HG03457 (cell line): ENCODE data around the gene GPX6.
"Not testable (repeated sequence)": the region's sequence is repeated elsewhere in the genome, so short reads cannot be mapped to it uniquely, and the experiment has no call there.

Experiments
- ATAC-seq: cut with Tn5 transposase; IDR thresholded peaks from one replicate; pipeline ENCODE4 v1.9.1; 2021; ENCODE audit warnings: moderate number of reproducible peaks; ENCODE audit not compliant: unreplicated experiment

GPX6 gene

DNA sequence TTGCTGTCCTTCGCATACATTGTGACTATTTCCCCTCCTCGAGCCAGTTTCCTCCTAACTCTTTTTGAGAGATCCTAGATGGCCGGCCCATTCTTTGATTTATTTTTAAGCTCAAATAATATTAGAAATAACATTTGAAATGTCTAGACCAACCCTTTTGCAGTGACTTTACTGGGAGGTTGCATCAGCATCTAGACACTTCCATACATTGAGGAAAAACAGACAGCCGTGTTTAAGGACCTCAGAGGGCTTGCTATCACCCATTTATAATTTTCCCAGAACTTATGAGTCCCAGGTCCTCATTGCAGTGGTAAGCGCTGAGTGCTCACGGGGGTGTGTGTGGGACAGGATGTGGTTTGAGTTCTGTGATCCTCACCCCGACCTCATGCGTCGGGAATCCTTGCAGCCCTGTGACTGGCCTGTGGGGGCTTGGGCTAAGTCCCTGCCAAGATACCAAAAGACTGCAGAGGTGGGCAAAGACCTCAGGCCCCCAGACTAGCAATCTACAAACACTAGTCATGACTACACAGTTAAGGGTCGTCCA, 10.0 kb upstream of the GPX6 start, which contains the start of gene GPX5:
Gene GPX5 (plus strand): TSS at position 386 of the 544 bp plus-strand sequence. CDS start 133 bp downstream, at position 519.
- no peak for ATAC-seq

DNA sequence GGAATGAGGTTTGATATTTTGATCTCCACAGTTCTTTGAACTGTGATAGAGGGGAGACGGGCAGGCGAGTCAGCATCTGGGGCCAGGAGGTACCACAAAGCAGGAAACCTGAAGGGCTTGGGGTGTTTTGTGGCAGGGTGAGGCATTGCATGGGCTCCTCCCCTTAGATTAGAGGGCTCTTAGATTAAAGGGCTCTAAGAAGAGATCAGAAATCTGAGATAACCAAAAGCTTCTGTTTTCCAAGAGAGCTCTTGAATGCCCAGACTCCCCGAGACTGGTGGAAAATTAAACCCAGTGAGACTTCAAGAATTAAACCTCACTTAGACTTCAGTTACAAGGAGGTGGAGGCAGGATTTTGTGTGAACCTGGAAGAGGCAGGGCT, 7.6 kb upstream of the GPX6 start:
- no peak for ATAC-seq

DNA sequence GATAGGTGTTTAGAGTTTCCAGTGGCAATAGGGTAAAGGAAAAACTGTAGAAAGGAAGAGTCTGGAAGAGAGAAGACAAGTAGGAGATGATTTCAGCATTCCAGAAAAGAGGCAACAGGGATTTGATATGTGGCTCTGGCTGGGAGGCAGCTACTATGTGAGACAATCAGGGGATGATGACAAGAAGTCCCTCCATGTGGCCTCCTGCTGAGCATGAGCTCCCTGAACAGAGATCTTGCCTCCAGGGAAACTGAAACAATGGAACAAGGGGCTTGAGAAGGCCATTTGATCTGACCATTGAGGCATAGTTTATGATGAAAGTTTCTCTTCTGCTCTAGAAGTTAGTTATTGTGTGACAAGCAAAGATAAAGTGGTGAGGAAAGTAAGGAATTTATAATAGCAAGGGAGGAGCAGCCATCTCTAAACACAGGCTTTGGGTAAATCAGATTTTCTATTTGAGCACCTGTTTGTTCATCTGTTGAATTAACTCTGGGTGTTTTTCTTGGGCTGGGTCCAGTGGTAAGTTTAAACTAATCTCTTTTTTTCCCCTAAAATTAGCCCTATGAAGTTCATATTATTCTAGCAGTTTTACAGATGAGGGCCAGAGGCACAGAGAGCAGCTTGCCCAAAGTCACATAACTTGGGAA, 7.1 kb upstream of the GPX6 start:
- ATAC-seq = no peak

DNA sequence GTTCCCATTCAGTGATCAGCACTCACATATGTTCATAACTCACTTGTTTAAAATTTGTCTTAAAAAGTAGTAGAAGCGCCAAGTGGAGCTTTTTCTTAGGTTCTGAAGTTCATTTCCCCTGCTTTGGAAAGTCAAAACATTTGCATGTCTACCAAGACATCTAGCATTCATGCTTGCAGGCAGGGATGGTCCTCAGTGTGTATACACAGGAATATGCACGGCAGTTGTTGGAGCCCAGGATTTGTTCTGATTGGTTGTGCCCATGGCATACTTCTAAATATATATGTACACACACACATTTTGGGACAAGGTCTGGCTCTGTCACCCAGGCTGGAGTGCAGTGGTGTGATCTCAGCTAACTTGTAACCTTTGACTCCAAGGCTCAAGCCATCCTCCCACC, 2.4 kb upstream of the GPX6 start:
- no peak for ATAC-seq

DNA sequence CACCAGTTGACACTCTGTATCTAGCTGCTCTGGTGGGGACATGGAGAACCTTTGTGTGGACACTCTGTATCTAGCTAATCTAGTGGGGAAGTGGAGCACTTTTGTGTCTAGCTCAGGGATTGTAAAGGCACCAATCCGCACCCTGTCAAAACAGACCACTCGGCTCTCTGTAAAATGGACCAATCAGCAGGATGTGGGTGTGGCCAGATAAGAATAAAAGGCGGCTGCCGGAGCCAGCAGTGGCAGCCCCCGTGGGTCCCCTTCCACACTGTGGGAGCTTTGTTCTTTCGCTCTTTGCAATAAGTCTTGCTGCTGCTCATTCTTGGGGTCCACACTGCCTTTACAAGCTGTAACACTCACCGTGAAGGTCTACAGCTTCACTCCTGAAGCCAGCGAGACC, 3.2 kb downstream of the GPX6 start:
- not testable (repeated sequence) for ATAC-seq

DNA sequence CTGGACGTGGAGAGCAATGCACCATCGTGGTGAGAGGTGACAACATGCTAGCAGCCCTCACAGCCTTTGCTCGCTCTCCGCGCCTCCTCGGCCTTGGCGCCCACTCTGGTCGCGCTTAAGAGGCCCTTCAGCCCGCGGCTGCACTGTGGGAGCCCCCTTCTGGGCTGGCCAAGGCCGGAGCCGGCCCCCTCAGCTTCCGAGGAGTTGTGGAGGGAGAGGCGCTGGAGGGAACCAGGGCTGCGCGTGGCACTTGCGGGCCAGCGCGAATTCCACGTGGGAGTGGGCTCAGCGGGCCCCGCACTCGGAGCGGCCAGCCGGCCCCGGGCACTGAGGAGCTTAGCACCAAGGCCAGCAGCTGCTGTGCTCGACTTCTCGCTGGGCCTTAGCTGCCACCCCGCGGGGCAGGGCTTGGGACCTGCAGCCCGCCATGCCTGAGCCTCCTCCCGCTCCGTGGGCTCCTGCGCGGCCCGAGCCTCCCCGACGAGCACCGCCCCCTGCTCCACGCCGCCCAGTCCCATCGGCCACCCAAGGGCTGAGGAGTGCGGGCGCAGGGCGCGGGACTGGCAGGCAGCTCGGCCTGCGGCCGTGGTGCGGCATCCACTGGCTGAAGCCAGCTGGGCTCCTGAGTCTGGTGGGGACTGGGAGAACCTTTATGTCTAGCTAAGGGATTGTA, 3.8 kb downstream of the GPX6 start:
- ATAC-seq = no peak

DNA sequence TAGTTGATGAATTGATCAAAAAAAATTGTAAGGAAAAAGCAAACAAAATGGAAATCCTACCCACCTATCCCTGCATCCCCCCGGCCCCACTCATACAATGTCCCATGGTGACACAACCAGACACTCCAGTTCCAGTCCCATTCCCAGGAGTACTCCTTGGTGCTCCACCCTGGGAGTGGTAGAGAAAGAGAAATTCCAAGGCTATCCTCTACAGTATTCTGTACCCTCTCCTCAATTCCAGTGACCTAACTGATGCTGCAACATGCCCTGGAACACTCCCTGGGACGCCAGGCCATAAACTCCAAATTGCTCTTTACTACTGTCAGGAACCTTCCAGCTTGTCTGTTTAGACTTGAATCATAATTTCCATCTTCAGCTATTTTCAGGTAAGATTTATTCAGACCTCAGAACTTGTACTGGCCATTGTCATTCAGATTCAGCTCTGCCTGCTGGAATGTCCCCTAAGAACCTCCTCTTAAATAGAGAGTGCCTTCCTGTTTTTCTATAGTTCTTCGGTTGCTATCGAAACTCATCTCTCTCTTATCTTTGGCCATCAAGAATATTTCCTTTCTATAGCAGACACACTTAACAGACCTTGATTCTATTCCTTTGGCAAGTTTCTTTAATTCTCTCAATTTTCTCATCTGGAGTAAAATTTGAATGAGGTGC, 8.7 kb downstream of the GPX6 start:
- ATAC-seq = no peak

DNA sequence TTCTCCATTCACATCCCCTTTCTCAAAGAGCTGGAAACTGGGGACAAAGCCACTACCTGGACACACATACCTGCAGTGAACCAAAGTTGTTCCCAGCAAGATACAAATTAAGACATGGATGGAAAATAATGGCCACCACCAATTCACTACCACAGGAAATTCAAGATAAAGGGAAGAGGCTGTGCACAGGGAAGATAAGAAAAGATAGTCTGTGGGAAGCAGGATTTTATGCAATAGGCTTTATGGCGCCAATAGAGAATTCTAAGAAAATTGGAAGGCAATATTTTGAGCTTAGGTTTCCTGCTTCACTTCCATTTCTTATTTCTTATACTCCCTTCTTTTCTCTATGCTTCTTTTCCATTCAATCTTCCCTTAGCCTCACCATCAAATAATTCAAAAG, 9.9 kb downstream of the GPX6 start:
- ATAC-seq = no peak

DNA sequence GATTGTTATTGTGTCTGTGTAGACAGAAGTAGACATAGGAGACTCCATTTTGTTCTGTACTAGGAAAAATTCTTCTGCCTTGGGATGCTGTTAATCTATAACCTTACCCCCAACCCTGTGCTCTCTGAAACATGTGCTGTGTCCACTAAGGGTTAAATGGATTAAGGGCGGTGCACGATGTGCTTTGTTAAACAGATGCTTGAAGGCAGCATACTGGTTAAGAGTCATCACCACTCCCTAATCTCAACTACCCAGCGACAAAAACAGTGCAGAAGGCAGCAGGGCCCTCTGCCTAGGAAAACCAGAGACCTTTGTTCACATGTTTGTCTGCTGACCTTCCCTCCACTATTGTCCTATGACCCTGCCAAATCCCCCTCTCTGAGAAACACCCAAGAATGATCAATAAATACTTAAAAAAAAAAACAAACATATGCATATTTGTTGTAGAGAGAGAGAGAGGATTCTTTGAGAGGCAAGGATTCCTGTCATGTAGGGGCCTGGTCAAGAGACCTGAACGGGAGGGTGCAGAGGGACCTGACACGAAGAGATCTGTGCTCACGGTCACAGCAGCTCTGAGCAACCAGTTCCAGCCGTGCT, 12.8 kb downstream of the GPX6 start:
- ATAC-seq = not testable (repeated sequence)

DNA sequence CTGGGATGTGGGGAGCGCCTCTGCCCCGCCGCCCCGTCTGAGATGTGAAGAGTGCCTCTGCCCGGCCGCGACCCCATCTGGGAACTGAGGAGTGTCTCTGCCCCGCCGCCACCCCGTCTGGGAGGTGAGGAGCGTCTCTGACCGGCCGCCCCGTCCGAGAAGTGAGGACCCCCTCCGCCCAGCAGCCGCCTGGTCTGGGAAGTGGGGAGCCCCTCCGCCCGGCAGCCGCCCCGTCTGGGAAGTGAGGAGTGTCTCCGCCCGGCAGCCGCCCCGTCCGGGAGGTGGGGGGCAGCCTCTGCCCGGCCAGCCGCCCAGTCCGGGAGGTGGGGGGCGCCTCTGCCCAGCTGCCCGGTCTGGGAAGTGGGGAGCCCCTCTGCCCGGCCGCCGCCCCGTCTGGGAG, 13.5 kb downstream of the GPX6 start:
- not testable (repeated sequence) for ATAC-seq

DNA sequence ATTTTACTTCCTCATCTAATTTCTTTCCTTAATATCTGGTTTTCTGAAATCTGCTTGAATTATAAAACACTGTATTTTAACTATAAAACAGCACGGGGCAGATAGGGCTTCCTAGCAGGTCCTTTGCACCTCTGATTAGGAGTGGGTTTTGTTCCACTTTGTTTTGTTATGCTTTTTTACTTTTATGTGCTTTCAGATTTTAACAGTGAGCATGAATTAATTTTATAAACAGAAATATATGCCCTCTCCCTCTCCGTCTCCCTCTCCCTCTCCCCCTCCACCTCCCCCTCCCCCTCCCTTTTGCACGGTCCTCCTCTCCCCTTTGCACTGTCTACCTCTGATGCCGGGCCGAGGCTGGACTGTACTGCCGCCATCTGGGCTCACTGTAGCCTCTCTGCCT, 14.3 kb downstream of the GPX6 start:
- ATAC-seq = no peak

DNA sequence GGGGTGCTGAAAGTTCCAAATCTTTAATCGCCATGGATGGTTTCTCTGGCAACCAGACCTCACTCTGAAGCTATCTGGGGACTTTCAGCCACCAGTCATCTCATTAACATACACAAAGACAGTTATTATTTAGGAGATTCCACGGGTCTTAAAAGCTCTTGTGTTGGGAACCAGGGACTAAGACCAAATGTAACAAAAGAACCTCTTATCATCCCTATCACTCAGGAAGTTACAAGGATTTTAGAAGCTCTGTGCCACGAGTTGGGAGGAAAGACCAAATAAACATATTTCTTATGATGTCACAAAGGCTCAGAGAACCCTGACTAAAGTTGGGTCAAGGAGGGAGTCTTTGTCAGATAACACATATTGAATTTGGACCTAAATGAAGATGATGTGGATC, 17.7 kb downstream of the GPX6 start:
- ATAC-seq = no peak

DNA sequence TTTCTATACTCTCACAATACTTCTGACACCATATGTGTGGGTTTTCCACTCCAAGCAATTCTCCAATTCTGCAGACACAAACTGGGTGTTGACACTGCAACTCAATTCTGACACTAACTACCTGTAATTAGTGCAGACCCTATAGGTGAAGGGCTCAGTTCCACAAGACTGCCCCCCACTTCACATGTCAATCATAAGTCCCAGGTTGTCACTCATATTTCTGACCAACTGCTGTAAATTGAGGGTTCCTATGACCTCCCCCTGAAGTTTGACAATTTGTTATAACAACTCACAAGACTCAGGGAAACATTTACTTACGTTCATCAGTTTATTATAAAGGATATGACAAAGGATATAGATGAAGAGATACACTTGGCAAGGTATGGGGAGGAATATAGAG, 18.3 kb downstream of the GPX6 start:
- no peak for ATAC-seq

DNA sequence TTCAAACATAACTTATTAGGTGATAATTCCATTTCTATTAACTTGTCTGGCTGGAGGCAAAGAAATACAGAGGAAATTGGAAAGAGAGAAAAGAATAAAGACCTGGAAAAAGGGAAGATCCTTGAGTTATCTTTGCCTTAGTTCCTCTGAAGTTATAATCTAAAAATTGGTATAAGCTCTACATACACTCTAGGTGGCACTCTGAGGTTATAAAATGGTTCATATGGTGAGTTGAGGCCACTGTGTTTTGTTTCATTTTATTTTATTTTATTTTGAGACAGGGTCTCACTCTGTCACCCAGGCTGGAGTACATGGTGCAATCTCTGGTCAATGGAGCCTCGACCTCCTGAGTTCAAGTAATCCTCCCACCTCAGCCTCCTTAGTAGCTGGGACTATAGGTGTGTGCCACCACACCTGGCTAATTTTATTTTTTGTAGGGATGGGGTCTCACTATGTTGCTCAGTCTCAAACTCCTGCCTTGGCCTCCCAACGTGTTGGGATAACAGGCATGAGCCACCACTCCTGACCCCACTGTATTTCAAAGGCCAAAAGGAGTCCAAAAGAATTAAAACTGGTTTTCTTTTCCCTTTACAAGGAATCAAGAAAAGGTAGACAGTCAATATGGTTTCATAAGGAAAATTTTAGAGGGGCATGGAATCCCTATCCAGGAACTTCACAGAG, 19.4 kb downstream of the GPX6 start:
- ATAC-seq = no peak

DNA sequence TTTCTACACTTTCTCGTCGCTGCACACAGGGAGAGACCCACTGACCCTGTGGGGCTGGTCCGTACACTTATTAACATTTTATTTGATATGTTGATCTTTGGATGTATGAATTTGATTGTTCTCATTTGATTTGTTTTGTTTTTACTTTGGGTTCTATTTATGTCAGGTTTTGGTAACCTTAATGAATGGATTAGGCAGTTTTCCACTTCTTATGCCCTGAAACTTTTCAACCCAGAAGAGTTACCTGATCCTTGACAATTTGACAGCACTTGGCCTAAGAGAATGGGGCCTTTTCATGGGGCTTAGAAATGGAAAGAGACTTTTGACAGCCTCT, 23.6 kb downstream of the GPX6 start:
- no peak for ATAC-seq

DNA sequence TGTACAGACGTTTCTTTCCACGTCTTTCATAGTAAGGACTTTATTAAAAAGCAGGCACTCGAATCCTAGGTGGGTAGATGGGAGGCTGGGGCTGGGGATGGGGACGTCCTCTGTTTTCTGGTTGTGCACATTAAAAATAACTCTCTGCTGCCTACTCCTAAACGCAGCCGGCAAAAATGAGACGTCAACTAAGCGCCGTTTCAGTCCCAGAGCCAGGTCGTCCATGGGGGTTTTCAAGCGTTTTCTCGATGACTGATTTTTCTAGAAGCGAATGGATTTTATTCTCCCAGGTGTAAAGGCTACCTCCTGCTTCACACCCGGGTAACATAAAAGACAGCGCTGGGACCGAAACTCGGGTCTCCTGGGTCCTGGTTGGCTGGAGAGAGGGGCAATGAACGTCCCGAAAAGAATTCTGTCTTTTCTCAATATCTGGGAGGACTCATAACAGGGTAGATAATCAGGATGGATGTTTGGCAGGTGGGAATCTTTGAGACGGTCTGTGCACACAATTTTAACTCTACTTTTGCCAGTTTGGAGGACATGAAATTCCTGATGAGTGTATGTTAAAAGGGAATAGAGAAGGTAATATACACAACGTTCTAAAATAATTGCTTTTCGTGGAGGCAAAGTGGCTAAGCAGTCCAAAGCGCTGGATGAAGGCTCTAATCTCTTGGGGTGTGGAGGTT, 25.2 kb downstream of the GPX6 start:
- ATAC-seq = no peak

DNA sequence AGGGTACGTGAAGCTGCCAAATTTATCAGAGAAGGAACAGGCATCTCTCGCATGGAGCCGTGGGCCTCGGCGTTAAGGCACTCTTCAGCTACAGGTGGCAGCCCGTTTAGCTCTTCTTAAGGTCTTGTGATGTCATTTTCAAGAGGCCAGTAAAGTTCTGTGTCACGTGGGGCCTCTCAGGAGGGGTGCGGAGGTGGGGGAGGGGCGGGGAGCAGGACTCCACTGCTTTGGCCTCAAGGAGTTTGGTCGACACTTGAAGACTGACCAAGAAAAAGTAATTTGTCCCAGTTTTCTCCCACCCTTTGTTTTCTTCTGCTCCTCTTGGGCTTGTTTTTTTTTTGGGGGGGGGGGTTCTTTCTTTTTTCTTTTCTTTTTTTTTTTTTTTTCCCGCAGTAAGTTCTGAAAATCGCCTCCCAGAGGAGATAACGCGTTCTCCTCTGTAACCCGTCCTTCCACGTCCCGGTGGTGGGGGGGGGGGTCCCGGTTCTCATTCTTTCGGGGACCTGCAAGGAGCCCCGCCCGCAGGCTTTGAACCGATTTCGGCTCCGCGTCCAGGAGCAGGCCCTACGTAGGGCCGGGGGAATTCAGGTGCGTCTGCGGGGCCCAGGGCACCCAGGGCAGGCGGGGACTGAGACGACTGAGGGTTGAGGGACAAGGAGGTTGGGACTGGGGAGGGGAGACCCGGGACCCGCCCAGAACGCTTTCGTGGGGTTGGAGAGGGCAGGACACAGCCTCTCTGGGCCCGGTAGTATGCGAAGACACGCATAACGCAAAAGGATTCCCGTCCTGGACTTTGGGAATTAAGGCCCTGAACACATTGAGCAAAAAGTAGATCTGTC, 26.0 kb downstream of the GPX6 start:
- no peak for ATAC-seq

DNA sequence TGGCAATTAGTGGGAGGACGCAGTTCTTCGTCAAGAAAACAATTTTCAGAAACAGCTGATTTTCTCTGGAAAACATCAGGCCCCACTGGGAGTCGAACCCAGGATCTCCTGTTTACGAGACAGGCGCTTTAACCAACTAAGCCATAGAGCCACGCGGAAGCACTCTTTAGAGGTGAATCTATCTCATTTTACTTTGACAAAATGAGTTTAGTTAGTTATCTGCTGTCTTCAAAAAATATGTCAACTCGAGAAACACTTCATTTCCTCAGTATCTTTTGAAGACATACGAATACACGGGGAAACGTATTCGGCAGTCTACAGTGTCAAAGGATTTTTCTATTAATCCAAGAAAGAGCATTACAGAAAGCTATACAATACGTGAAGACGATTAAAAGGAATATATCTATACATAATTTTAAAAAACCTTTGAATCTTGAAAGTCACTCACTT, 26.7 kb downstream of the GPX6 start:
- no peak for ATAC-seq

DNA sequence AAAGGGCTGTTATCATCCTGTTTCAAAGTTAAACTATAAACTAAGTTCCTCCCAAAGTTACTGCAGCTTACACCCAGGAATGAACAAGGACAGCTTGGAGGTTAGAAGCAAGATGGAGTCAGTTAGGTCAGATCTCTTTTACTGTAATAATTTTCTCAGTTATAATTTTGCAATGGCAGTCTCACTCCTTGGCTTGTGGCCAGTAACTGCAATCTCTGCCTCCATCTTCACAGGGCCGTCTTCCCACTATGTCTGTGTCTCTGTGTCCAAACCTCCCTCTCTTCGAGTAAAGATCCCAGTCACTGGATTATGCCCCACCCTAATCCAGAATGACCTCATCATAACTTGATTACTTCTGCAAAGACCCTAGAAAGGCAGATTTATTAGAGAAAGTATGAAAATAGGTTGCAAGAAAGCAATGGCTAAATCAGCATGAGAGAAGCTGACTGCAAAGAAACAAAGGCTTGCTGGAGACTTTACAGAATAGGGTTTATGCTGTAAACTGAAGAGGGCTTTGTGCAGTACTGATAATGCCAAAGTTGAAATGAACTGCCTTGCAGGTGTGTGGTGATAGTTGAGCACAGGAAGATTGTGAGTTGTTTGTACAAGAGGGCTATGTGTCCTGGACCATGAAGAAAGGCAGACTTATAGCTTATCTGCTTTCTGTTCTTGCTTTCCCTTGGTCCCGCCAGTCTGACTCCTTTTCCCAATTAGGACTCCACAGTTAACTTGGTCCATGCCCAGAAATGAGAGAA, 28.4 kb downstream of the GPX6 start:
- ATAC-seq = no peak
